Measurements from ENCODE around the gene PHLPP1. TPM values are rescaled to one million over a fixed set of nuclear protein-coding genes. Genes with fewer than 3 reads are reported as not detected.

The PHLPP1 gene
- total and polyA plus RNA-seq, 9 donors = 6.3 to 11.3 (median 9.8) TPM

GRCh38 chr18:62925031-62925688 lies 209.8 kb downstream of the PHLPP1 start:
- 80% methylated on average over 2 of the region's 5 CpGs for WGBS (ENCODE audit: insufficient coverage)

GRCh38 chr18:62928326-62928725 lies 213.0 kb downstream of the PHLPP1 start:
- H3K27ac ChIP-seq (ENCODE audit: low read length) = no peak overlapping the region
- WGBS (ENCODE audit: insufficient coverage) = no CpG with 5 or more reads among the region's 1 CpG

More at GRCh38 chr18:62925031-62925688, 209.8 kb downstream of the PHLPP1 start:
- no peaks in the 10 kb centered on the region for H3K9me3 ChIP-seq (replicated peaks; ENCODE audit: control insufficient read depth, low read depth, low read length)
- no peak overlapping the region for H3K27ac ChIP-seq (ENCODE audit: low read length)
- no peak for DNase-seq
- H3K36me3 ChIP-seq (ENCODE audit: control insufficient read depth, insufficient read depth, low read length) = no peaks in the 10 kb centered on the region
- H3K4me3 ChIP-seq (ENCODE audit: low read length) = no peak overlapping the region
- no peaks in the 10 kb centered on the region for H3K27me3 ChIP-seq (ENCODE audit: control insufficient read depth, insufficient read depth, low read length)
- peaks cover 2% of the 10 kb centered on the region for H3K4me1 ChIP-seq (ENCODE audit: control insufficient read depth, insufficient read depth, low read length)

DNA sequence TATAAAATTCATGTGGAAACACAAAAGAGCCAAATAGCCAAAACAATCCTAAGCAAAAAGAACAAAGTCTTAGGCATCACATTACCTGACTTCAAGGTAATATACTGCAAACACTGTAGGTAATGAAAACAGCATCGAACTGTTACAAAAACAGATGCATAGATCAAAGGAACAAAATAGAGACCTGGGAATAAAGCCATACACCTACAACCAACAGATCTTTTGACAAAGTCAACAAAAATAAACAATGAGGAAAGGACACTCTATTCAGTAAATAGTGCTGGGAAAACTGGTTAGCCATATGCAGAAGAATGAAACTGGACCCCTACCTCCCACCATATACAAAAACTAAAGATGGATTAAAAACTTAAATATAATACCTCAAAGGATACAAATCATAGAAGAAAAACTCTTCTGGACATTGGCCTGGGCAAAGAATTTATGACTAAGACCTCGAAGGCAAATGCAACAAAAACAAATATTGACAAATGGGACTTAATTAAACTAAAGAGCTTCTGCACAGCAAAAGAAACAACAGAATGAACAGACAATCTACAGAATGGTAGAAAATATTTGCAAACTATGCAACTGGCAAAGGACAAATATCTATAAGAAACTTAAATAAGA lies 218.0 kb downstream of the PHLPP1 start:
- Histone ChIP-seq H3K36me3 (ENCODE audit: control insufficient read depth, insufficient read depth, low read length) (no peaks in the 10 kb centered on the region), H3K4me3 (ENCODE audit: low read length) (no peak overlapping the region)
- no CpG with 5 or more reads among the region's 2 CpGs for WGBS (ENCODE audit: insufficient coverage)

More at GRCh38 chr18:62928326-62928725, 213.0 kb downstream of the PHLPP1 start:
- peaks cover 2% of the 10 kb centered on the region for H3K4me1 ChIP-seq (ENCODE audit: control insufficient read depth, insufficient read depth, low read length)
- no peaks in the 10 kb centered on the region for H3K27me3 ChIP-seq (ENCODE audit: control insufficient read depth, insufficient read depth, low read length)
- H3K4me3 ChIP-seq (ENCODE audit: low read length) = no peak overlapping the region
- no peak for DNase-seq
- no peaks in the 10 kb centered on the region for H3K36me3 ChIP-seq (ENCODE audit: control insufficient read depth, insufficient read depth, low read length)
- H3K9me3 ChIP-seq (replicated peaks; ENCODE audit: control insufficient read depth, low read depth, low read length) = peaks cover 2% of the 10 kb centered on the region

GRCh38 chr18:62935994-62936393 lies 220.7 kb downstream of the PHLPP1 start:
- H3K4me1 ChIP-seq (ENCODE audit: control insufficient read depth, insufficient read depth, low read length) = peaks cover 3% of the 10 kb centered on the region
- no peaks in the 10 kb centered on the region for H3K27me3 ChIP-seq (ENCODE audit: control insufficient read depth, insufficient read depth, low read length)
- H3K4me3 ChIP-seq (ENCODE audit: low read length) = no peak overlapping the region
- no peaks in the 10 kb centered on the region for H3K36me3 ChIP-seq (ENCODE audit: control insufficient read depth, insufficient read depth, low read length)
- H3K27ac ChIP-seq (ENCODE audit: low read length) = no peak overlapping the region
- no peak for DNase-seq
- no CpG with 5 or more reads among the region's 3 CpGs for WGBS (ENCODE audit: insufficient coverage)
- peaks cover 2% of the 10 kb centered on the region for H3K9me3 ChIP-seq (replicated peaks; ENCODE audit: control insufficient read depth, low read depth, low read length)

More for the DNA sequence above, 218.0 kb downstream of the PHLPP1 start:
- DNase-seq = no peak
- H3K9me3 ChIP-seq (replicated peaks; ENCODE audit: control insufficient read depth, low read depth, low read length) = peaks cover 2% of the 10 kb centered on the region
- H3K4me1 ChIP-seq (ENCODE audit: control insufficient read depth, insufficient read depth, low read length) = no peaks in the 10 kb centered on the region
- no peak overlapping the region for H3K27ac ChIP-seq (ENCODE audit: low read length)
- no peaks in the 10 kb centered on the region for H3K27me3 ChIP-seq (ENCODE audit: control insufficient read depth, insufficient read depth, low read length)

DNA sequence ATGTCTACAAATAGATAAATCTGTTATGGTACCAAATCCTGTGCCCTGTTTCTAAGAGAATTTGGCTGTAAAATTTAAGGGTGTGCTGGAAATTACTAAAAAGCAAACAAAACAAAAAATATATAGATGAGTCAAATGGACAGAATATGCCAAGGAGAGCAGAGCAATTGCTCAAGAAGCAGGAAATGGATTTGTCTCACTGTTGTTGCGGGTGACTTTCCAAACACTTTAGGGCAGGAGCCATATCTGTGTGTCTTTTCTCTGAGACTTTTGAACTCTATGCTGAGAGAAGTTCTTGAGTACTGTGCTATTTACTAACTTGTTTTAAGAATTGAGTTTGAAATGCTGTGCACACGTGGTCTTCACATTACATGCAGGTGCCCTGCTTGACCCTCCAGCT lies 221.7 kb downstream of the PHLPP1 start:
- H3K36me3 ChIP-seq (ENCODE audit: control insufficient read depth, insufficient read depth, low read length) = peaks cover 3% of the 10 kb centered on the region
- H3K4me3 ChIP-seq (ENCODE audit: low read length) = no peak overlapping the region
- H3K27ac ChIP-seq (ENCODE audit: low read length) = no peak overlapping the region
- 69% methylated on average over 1 of the region's 2 CpGs for WGBS (ENCODE audit: insufficient coverage)
- no peaks in the 10 kb centered on the region for H3K9me3 ChIP-seq (replicated peaks; ENCODE audit: control insufficient read depth, low read depth, low read length)
- peak; percentile 35 for DNase-seq
- no peaks in the 10 kb centered on the region for H3K27me3 ChIP-seq (ENCODE audit: control insufficient read depth, insufficient read depth, low read length)
- H3K4me1 ChIP-seq (ENCODE audit: control insufficient read depth, insufficient read depth, low read length) = peaks cover 3% of the 10 kb centered on the region

- Histone ChIP-seq H3K4me3 (ENCODE audit: low read length) (no peak overlapping the region), H3K4me1 (ENCODE audit: control insufficient read depth, insufficient read depth, low read length) (peaks cover 3% of the 10 kb centered on the region), H3K9me3 (replicated peaks; ENCODE audit: control insufficient read depth, low read depth, low read length) (no peaks in the 10 kb centered on the region), H3K27ac (ENCODE audit: low read length) (no peak overlapping the region), H3K27me3 (ENCODE audit: control insufficient read depth, insufficient read depth, low read length) (no peaks in the 10 kb centered on the region), H3K36me3 (ENCODE audit: control insufficient read depth, insufficient read depth, low read length) (peaks cover 3% of the 10 kb centered on the region)
- no CpG with 5 or more reads among the region's 1 CpG for WGBS (ENCODE audit: insufficient coverage)
- no peak for DNase-seq
Measured at GRCh38 chr18:62938006-62938405, 222.7 kb downstream of the PHLPP1 start.

DNA sequence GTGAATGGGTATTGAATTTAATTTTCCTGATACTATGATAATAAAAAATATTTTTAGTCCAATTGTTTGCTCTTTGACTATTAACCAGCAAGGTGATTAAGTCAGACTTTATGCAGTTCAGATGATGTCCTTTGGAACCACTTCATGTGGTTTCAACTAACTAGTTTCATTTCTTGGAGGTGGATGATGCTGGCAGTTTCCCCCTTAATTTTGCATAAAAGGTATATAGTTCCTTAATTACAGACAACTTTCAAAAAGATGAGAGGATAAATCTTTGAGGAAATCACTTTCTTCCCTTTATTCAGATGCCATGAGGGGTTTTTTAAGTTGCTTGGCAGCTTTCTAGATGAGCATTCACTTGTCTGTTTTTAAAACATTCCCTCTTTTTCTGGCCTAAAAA lies 223.1 kb downstream of the PHLPP1 start:
- no peak for DNase-seq
- H3K4me3 ChIP-seq (ENCODE audit: low read length) = no peak overlapping the region
- no peaks in the 10 kb centered on the region for H3K27me3 ChIP-seq (ENCODE audit: control insufficient read depth, insufficient read depth, low read length)
- H3K36me3 ChIP-seq (ENCODE audit: control insufficient read depth, insufficient read depth, low read length) = peaks cover 3% of the 10 kb centered on the region
- H3K4me1 ChIP-seq (ENCODE audit: control insufficient read depth, insufficient read depth, low read length) = peaks cover 3% of the 10 kb centered on the region
- H3K27ac ChIP-seq (ENCODE audit: low read length) = peak overlapping the region; percentile 16
- H3K9me3 ChIP-seq (replicated peaks; ENCODE audit: control insufficient read depth, low read depth, low read length) = no peaks in the 10 kb centered on the region

DNA sequence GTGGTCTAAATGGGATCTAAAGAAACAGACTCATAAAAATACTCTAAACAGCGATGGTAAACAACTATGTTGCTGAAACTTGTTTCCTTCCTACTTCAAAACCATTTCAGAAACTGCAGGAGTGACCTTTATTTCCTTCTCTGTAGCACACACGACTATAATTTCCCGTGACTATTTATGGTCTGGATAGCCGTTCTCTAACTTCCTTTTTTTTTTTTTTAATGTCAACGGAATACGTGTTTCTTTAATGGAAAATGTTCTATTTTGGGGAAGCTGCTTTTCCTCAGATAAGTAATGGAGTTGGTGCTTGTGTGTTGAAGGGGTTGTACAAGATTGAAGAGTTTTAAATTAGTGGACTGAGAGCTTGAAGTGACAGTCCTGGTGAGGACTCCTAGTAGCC lies 224.1 kb downstream of the PHLPP1 start:
- Histone ChIP-seq H3K36me3 (ENCODE audit: control insufficient read depth, insufficient read depth, low read length) (peaks cover 3% of the 10 kb centered on the region), H3K27ac (ENCODE audit: low read length) (peak overlapping the region; percentile 57), H3K27me3 (ENCODE audit: control insufficient read depth, insufficient read depth, low read length) (no peaks in the 10 kb centered on the region), H3K9me3 (replicated peaks; ENCODE audit: control insufficient read depth, low read depth, low read length) (no peaks in the 10 kb centered on the region), H3K4me1 (ENCODE audit: control insufficient read depth, insufficient read depth, low read length) (peaks cover 3% of the 10 kb centered on the region), H3K4me3 (ENCODE audit: low read length) (no peak overlapping the region)
- no CpG with 5 or more reads among the region's 6 CpGs for WGBS (ENCODE audit: insufficient coverage)
- peak; percentile 85 for DNase-seq

DNA sequence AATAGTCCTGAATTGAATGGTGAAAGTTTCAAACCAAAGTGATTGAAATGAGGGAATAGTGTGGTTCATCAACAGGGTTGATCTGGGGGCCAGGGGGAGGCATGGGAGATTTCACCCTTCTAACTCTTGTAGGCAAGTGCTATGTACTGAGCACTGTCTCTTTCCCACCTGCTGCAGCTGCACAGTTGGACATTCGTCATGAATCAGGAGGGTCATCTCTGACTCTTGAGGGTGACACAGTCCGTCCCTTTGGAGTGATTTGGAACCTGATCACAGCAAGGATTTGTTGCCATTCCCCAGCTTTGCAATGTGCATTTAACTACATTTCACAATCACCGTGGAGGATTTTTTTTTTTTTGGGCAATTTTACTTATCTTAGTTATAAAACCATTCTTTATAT lies 224.6 kb downstream of the PHLPP1 start:
- Histone ChIP-seq H3K4me1 (ENCODE audit: control insufficient read depth, insufficient read depth, low read length) (peaks cover 3% of the 10 kb centered on the region), H3K36me3 (ENCODE audit: control insufficient read depth, insufficient read depth, low read length) (peaks cover 3% of the 10 kb centered on the region), H3K4me3 (ENCODE audit: low read length) (no peak overlapping the region), H3K27me3 (ENCODE audit: control insufficient read depth, insufficient read depth, low read length) (no peaks in the 10 kb centered on the region), H3K27ac (ENCODE audit: low read length) (peak overlapping the region; percentile 57), H3K9me3 (replicated peaks; ENCODE audit: control insufficient read depth, low read depth, low read length) (no peaks in the 10 kb centered on the region)
- peak; percentile 46 for DNase-seq
- 53% methylated on average over 2 of the region's 3 CpGs for WGBS (ENCODE audit: insufficient coverage)

DNA sequence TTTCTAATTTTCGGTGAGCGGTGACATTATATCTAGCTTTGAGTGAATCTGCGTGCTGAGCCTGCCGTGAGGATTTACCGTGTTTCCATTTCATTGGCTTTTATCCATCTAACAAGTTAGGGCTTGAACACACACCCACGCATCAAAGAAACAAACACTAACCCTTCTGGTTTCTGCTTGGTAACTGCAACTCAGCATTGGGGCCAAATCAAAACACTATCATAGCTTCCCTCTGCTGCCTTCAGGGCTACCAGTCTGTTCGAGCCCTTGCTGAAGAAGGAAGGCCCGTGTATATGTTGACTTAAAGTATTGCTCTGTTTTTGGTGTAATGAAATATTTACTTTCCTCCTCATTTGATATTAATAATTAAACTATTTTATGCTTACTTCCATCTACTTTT lies 227.2 kb downstream of the PHLPP1 start:
- peaks cover 10% of the 10 kb centered on the region for H3K36me3 ChIP-seq (ENCODE audit: control insufficient read depth, insufficient read depth, low read length)
- WGBS (ENCODE audit: insufficient coverage) = 98% methylated on average over 5 of the region's 8 CpGs
- no peaks in the 10 kb centered on the region for H3K27me3 ChIP-seq (ENCODE audit: control insufficient read depth, insufficient read depth, low read length)
- no peak overlapping the region for H3K4me3 ChIP-seq (ENCODE audit: low read length)
- H3K9me3 ChIP-seq (replicated peaks; ENCODE audit: control insufficient read depth, low read depth, low read length) = no peaks in the 10 kb centered on the region
- H3K4me1 ChIP-seq (ENCODE audit: control insufficient read depth, insufficient read depth, low read length) = peaks cover 3% of the 10 kb centered on the region
- DNase-seq = no peak
- H3K27ac ChIP-seq (ENCODE audit: low read length) = no peak overlapping the region
